Sigmoid colon (tissue), 4 donors: Measurements from ENCODE around the gene SON.

ENCODE experiments used
- EP300 ChIP-seq, 4 donors: sonication (generic); formaldehyde crosslinking; IDR thresholded peaks; one replicate each; pipeline ENCODE4 v1.6.1; 2017; ENCODE audit warnings: antibody characterized with exemption in 4 of 4
- POLR2A ChIP-seq, 2 donors: fragments of 450-650 bp; IDR thresholded peaks; one replicate each; pipeline ENCODE4 v1.6.1; 2016; ENCODE audit warnings: antibody characterized with exemption in 2 of 2, mild to moderate bottlenecking in 2 of 2, moderate library complexity in 2 of 2
- TF ChIP-seq, protein P1 (sequence below), 4 experiments: fragments of 450-650 bp in 3 of 4; fragments of 200-600 bp in 1 of 4; IDR thresholded peaks; one replicate each; pipeline ENCODE4 v1.5.1; 2016 to 2019; ENCODE audit warnings: antibody characterized with exemption in 4 of 4, mild to moderate bottlenecking in 3 of 4, moderate library complexity in 2 of 4

DNA sequence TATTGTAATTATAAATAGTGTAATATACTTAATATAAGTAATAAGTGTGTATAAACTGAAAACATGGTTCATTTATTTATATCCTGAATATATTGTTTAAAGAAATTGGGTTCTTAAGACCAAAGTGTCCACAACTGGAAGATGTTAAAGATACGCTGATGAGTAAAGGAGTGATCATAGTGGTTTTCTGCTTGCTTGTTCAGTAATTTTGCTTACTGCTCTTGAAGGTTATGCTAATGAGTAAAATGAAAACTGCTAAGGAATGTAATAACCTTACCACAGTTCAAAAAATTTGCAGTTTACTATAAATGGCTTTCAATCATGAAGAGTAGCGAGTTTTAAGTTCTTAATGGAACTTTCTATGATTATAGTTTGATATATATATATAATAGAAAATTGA lies 23.7 kb downstream of the SON start:
- TF ChIP-seq, protein P1, sequence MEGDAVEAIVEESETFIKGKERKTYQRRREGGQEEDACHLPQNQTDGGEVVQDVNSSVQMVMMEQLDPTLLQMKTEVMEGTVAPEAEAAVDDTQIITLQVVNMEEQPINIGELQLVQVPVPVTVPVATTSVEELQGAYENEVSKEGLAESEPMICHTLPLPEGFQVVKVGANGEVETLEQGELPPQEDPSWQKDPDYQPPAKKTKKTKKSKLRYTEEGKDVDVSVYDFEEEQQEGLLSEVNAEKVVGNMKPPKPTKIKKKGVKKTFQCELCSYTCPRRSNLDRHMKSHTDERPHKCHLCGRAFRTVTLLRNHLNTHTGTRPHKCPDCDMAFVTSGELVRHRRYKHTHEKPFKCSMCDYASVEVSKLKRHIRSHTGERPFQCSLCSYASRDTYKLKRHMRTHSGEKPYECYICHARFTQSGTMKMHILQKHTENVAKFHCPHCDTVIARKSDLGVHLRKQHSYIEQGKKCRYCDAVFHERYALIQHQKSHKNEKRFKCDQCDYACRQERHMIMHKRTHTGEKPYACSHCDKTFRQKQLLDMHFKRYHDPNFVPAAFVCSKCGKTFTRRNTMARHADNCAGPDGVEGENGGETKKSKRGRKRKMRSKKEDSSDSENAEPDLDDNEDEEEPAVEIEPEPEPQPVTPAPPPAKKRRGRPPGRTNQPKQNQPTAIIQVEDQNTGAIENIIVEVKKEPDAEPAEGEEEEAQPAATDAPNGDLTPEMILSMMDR (IDR thresholded peaks at IDR 0.05) = no peak
- TF ChIP-seq POLR2A (IDR thresholded peaks at IDR 0.05) = no peak
- TF ChIP-seq EP300 (IDR thresholded peaks at IDR 0.05) = no peak
